Kasumi-1 (cell line): Measurements from ENCODE around the gene TTC39C.
A peak's percentile ranks its signal among the peaks of the same experiment; 100 is the strongest.
"Not testable (repeated sequence)": the region's sequence is repeated elsewhere in the genome, so short reads cannot be mapped to it uniquely, and the experiment has no call there.

Experiments used
- DNase-seq, 2 experiments: peaks; one replicate each; lab custom pipeline; 2025; lab: John Stamatoyannopoulos, UW

The TTC39C gene

GRCh38 chr18:24018299-24018886 lies 3.8 kb downstream of the TTC39C start:
- no peak for DNase-seq

GRCh38 chr18:24019641-24020331 lies 5.2 kb downstream of the TTC39C start:
- DNase-seq = peak; percentile 70 to 82

GRCh38 chr18:24021505-24021904 lies 7.0 kb downstream of the TTC39C start:
- DNase-seq = no peak

- DNase-seq = no peak
These were observed 7.6 kb downstream of the TTC39C start for GRCh38 chr18:24022161-24022560.

GRCh38 chr18:24023185-24023814 lies 8.7 kb downstream of the TTC39C start:
- peak; percentile 15 to 27 for DNase-seq

- no peak for DNase-seq
These were observed 9.9 kb downstream of the TTC39C start for GRCh38 chr18:24024425-24024824.

- DNase-seq = no peak
These were observed 11.9 kb downstream of the TTC39C start for GRCh38 chr18:24026457-24026856.

- peak; percentile 72 to 83 for DNase-seq
These were observed 12.7 kb downstream of the TTC39C start for GRCh38 chr18:24027156-24027827.

GRCh38 chr18:24028946-24029345 lies 14.4 kb downstream of the TTC39C start:
- not testable (repeated sequence) for DNase-seq

GRCh38 chr18:24031318-24031717 lies 16.8 kb downstream of the TTC39C start:
- DNase-seq = no peak

- DNase-seq = no peak
These were observed 17.4 kb downstream of the TTC39C start for GRCh38 chr18:24031916-24032315.

- DNase-seq = no peak
These were observed 19.3 kb downstream of the TTC39C start for GRCh38 chr18:24033641-24034412.

GRCh38 chr18:24035316-24035715 lies 20.8 kb downstream of the TTC39C start:
- DNase-seq = no peak

GRCh38 chr18:24039671-24040070 lies 25.1 kb downstream of the TTC39C start:
- DNase-seq = peak; percentile 22 to 35

- no peak for DNase-seq
These were observed 27.1 kb downstream of the TTC39C start for GRCh38 chr18:24041691-24042090.

- DNase-seq = peak; percentile 34 to 44
These were observed 28.8 kb downstream of the TTC39C start for GRCh38 chr18:24043403-24043802.

- DNase-seq = no peak
These were observed 33.7 kb downstream of the TTC39C start for GRCh38 chr18:24048261-24048660.

GRCh38 chr18:24049142-24049541 lies 34.6 kb downstream of the TTC39C start:
- DNase-seq = no peak

- DNase-seq = no peak
These were observed 36.7 kb downstream of the TTC39C start for GRCh38 chr18:24051031-24051947.

- DNase-seq = no peak
These were observed 37.5 kb downstream of the TTC39C start for GRCh38 chr18:24052053-24052452.

GRCh38 chr18:24053211-24053610 lies 38.7 kb downstream of the TTC39C start:
- DNase-seq = no peak
